Measurements from ENCODE around the gene NR2E3.

Gene NR2E3

GRCh38 chr15:71810256-71811035, at the start of gene NR2E3:
NR2E3 (plus strand) TSS chr15:71810554; CDS start chr15:71810744, 190 bp downstream.
- DNase-seq, result no peak

DNA sequence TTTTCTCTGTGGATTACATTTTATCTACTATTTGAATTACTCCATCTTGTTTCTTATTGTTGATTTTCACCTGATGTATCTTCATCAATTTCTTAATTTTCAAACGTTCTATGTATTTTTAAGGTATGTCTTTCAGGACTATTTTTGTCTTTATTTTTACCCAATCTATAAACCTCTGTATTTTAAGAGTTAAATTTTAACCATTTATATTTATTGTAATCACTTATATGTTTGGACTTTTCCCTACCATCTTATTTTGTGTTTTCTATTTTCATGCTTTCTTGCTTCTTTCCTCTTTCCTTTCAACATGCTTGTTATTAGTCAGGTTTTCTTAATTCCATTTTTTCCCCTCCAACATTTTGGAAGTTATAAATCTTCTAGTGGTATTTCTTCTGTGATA, 49.5 kb upstream of the NR2E3 start:
- no peak for DNase-seq

- DNase-seq, result no peak
Measured at GRCh38 chr15:71761649-71762048, 48.7 kb upstream of the NR2E3 start.

DNA sequence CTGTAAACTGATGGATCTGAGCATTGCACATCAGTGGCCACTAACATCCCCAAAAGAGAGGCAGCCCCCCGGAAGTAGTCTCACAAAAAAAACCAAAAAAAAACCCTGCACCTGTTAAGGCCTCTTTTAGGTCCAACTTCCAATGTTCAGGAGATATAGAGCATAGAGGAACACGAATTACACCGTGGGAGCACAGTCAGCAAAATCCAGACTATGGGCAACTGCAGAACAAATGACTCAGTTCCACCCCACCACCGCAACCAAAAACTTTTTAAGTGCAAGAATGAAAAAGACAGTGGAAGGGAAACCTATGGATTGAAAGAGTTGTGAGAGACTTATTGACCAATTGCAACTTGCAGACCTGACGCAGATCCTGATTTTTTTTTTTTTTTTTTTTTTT, 42.2 kb upstream of the NR2E3 start:
- DNase-seq, result no peak

DNA sequence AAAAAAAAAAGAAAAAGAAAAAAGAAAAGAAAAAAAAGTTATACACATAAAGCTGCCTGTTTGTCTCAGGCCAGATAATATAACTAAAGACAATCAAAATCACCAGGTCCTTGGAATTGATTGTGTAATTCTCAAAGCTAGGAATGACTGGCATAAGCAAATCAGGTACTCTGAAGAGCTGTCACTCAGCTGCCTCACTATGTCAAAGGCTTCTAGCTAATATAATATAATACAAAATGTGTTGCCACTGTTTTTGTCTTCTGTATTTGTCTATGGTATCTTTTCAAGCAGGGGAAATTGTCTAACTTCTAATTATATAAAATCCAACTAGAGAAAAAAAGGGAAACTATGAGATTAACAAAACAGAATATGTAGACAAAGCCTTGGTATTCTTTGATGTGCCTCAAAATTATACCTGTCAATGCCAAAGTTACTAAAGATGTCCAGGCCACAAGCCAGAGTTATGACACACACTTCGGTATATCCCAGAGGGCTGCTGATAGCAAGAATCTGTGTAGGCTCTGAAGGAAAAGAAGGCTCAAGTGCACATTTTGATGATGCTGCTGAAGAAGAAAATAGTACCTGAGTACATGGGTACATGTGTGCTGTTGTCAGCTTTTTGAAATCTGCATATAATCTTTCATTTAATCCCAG, 37.0 kb upstream of the NR2E3 start:
- DNase-seq, result no peak

DNA sequence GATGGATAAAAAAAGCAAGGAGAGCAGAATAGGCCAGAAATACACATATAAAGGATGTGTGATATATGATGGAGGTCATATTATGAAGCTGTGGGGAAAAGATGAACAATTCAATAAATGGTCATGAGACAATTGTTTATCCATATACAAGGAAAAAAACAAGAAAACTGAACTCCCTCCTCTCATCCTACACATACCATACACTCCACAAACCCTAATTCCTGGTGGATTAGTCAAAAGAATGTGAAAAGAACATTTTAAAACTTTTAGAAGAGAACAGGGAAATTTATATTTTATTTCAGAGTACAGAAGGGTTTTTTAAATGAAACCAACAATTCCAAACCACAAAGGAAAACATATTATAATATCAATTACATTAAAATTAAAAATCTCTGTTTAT, 34.5 kb upstream of the NR2E3 start:
- no peak for DNase-seq

DNA sequence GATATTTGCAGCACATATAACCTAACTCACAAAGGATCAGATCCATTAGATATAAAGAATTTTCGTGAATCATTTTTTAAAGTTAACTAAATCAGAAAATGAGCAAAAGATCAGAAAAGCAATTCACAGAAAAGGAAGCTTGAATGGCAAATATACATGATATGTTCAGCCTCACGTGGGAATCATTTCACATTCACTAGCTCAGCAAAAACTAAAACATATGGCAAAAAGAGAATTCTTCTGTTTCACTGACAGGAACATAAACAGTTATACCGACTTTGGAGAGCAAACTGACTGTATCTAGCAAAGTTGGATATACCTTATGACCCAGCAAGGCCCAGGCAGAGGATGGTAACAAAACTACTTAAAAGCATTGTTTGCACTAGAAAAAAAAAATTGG, 34.0 kb upstream of the NR2E3 start:
- DNase-seq, result no peak

GRCh38 chr15:71777216-71777943, 33.0 kb upstream of the NR2E3 start:
- no peak for DNase-seq

DNA sequence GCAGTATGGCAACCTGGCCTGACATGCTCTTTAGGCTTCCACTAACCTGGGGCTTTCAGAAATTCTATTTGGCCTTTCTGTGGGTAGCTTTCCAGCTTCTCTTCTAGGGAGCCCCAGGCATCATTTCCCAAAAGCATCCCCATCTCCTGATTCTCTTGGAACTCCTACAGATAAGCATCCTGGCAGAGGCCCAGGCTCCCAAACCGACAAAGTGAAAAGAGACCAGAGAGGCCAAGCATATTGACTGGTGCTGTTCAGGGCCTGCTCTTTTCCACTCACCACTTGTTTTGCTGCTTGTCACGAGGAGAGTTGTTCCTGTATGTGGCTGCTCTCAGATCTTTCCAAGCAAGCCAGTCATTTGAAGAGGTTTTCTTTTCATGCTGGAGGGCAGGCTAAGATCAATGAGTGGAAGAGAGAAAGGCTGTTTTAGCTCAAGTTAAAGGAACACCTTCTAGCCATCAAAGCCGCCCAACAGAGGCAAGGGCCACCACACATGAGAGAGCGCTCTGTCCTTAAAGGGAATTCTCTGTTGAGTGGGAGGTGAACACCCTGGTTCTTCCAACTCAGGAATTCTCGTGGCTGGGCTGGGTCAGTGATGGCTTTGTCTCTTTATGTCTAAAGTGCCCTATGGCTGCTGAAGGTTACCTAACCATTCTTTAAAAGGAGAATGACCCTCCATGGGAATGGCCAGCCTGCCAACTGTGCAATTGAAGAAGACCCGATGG, 31.1 kb upstream of the NR2E3 start:
- DNase-seq, result no peak

GRCh38 chr15:71780115-71780976, 30.0 kb upstream of the NR2E3 start:
- no peak for DNase-seq

- DNase-seq, result no peak
Measured at GRCh38 chr15:71781179-71781964, 29.0 kb upstream of the NR2E3 start.

DNA sequence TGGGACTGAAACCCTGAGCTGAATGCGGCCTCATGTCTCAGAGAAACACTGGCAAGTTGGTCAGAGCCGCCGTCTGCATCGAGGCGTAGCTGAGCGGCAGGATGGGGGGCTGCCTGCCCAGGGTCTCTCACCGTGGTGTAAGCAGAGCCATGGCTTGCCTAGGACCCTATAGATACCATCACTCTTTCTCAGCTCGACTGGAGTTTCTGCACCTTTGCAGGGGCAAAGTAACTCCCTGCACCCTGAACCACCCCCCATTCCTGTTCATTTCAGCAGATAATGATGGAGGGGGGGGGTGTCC, 28.4 kb upstream of the NR2E3 start:
- no peak for DNase-seq

DNA sequence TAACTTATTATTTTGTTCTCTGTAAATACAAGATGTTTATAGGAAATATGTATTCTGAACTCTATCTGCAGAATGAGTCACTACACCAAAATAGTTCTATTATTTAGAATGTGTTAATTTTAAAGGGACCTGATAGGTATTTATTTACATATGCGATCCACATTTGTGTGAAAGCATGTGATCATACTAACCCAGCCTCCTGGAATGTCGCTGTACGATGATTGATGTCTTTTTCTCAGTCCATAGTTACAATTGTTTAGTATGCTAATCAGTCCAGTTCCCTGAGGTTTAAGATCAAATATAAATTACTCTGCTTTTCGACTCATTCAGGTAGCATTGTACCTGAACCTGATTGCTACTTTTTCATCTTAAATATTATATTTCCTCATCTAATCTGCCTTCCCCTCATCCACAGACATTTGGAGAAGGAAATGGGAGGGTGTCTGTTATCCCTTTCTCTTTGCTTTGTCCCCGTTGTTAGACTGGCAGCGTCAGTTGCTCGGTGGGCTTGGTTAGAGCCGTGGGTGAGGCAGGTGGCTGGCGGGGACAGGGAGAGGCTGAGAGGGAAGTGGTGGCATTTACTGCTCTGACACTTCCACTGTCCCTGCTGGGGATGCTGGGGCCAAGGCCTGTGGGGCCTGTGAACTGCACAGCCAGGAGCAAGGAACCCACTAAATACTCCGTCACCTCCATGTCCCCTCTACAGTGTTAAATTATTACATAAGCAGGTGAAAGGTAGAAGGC, 27.8 kb upstream of the NR2E3 start:
- no peak for DNase-seq

DNA sequence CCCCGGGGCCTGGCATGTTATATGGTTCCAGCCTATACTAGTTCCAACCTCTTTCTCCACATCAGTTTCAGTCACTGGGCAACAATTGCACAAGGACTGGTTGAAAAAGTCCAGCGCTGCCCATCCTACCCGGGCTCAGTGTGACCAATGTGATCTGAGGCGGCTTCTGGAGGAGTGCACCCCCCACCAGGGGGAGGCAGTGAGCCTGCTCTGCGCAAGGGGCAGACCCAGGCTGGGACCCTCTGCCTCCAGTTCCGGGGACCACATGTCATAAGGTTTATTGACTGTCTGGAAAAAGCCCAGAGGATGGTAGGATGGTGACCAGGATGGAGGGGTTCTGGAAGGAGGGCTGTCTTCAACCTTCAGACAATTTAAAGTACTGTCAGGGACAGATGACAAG, 25.6 kb upstream of the NR2E3 start:
- no peak for DNase-seq

DNA sequence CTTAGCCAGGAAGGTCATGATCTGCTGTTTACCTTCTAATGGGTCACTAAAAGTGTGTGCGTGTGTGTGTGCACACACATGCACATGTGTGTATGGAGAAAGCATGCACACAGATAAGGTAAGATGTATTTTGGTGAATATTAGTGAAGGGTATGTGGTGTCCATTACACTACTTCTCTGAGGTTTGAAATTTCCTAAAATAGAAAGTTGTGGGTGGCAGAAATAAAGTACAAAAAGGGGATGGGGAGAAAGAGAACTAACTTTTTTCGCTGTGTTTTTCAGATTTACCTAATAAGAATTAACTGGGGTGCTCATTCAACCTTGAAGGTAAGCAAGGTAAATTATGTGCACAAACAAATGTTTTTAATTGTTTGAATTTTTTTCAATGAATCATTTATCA, 24.4 kb upstream of the NR2E3 start:
- DNase-seq, result no peak

DNA sequence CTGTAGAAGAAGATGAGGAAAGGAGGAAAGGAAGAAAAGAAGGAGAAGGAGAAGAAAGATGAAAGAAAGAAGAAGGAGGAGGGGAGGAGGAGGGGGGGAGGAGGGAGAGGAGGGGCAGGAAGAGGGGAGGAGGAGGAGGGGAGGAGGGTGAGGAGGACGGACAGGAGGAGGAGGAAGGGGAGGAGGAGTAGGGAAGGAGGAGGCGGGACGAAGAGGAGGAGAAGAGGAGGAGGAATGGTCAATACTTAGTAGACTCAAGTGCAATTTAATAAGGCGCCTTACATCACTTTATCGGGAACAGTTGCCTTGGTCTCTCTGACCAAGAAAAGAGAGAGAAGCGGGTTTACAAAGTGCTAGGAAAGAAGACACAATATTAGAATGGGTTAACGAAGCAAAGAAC, 23.7 kb upstream of the NR2E3 start:
- no peak for DNase-seq

DNA sequence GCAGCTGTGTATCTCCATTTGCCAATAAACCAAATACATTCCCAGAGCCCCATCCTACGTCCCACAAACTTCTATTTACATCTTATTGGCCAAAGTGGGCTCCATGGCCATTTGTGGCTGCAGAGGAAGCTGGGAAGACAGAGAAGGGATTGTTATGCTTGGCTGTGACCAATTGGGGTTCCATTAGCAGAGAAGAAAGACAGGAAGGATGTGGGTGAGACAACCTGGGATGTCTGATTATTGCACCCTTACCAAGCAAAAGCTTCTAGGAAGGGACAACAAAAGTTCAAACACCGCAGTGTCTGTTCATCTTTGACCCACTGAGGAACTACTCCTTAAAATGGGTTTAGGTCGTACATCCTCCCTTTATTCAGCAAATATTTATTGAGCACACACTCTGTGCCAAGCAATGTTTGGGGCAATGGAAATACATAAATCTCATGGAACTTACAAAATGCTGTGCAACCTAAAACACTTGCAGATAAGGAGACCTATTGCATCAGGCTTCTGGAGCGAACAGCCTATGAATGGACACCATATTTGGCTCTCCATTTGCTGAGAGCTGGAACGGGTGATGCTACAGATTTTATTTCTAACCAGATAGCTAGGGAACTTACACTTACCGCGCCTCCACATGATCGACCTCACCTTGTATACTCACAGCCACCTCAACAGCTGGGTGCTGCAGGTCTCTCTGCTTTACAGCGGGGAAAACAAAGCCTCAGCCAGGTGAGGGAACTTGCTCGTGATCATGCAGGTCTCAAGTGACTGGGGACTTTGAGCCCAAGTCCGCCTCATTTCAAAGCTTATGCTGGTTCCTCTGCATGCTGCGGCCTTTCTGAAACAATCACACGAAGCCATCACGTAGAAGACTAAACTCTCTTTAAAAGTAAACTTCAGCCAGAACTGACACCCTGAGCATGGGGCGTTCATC, 21.4 kb upstream of the NR2E3 start:
- no peak for DNase-seq

DNA sequence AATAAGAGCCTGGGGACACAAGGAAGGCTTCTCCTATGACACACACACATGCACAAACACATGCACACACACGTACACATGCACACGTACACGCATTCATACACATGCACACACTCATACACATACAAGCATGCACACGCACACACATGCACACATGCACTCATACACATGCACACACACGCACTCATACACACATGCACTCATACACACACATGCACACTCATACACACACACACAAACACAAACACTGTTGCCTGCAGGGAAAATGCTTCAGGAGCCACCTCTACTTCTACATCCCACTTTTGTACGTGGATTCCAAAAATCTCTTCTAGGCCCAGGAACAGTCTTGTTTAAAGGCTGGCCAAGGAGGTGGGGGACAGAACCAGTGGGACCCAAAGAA, 20.7 kb upstream of the NR2E3 start:
- no peak for DNase-seq

DNA sequence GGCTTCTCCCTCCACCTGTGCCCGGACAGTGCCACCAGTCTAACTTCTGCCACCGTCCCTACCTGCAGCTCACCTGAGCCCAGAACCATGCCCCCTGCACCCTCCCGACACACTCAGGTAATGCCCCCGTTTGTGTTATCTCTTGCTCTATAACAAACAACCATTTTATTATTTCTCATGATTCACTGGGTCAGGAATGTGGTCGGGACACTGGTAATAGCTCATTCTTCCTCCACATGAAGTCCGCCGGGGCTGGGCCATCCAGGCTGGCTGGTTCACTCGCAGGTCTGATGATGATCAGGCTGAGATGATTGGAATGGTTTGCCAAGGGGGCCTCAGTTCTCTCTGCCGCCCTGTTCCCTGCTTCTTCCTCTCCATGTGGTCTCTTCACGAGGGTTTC, 20.3 kb upstream of the NR2E3 start:
- DNase-seq, result no peak

- DNase-seq, result no peak
Measured at GRCh38 chr15:71791975-71792374, 18.4 kb upstream of the NR2E3 start.

All from NCI-H345 (cell line).